ENCODE data around the gene SNRNP200.
"Not testable (repeated sequence)": the region's sequence is repeated elsewhere in the genome, so short reads cannot be mapped to it uniquely, and the experiment has no call there.

Gene SNRNP200

DNA sequence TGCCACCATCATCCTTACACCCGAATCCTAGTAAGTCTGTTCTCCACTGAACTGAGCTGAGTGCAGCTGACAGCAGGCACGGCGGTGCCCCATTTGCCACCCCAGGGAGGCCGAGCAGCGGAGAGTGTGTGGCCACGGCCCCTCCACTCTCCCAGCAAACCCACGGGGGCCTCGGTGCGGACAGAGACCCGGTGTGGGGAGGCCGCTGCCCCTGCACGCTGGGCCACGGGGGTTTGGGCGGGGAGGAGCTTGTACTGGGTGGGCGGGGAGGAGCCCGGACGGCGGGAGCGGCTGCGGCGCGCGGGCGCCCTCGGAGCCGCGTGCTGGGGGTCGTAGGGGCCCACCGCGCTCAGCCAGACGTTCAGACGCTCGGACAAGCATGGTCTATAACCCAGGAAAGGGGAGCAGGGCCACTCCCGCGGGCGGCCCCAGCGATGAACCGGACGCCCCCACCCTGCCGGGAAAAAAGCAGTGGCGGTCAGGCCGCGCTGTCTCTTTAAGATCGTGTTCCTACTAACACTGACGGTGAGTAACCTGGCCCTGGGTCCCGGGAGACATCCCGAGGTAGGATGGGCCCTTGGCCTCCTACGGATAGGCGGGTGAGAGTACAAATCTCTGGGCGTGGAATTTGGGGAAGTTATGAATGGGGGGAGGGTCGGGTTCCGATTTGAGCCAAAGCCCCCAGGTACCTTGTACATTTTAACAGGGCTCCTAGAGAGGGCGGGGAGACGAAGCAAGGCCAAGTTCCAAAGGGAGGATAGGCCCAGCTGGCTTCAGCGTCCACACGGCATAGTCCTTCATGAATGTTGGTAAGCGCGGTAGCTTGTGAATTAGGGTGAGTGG is 19.9 kb upstream of the SNRNP200 start, which contains the start of gene ITPRIPL1:
TSS of gene ITPRIPL1 (plus strand) at position 277 of the 843 bp plus-strand sequence. CDS start at position 800, 523 bp downstream.
- peak; percentile 14 to 23 for DNase-seq

DNA sequence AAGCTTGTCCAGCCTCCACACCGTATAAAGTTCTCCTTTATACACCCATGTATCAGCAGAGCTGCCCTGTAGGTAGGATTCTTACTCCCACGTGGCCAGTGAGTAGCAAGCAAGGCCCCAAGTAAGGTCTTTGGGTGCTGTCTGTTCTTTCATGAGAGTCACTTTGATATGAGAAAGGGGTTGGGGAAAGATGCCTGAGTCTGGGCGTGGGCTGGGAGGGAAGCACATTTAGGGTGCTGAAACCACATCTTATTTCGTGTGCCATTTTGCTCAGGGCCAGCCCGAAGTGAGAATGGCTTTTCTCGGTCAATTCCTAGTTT is 19.3 kb upstream of the SNRNP200 start:
- peak; percentile 10 to 26 for DNase-seq

DNA sequence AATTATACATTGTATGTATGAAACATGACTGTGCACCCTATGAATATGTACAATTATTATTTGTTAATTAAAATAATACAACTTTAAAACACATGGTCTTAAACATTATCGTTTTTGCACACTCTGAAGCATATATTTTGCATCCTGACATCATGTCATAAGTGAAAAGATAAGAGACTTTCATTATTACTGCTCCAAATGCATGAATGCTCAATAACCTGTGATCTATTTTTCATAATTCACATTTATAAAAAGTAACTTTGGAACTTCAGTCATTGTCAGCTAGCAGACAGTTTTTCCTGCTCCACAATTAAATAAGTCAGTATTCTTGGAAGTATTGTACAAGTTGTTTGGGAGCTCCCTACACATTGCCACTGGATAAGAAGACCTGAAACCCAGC is 18.5 kb upstream of the SNRNP200 start:
- DNase-seq, result no peak

DNA sequence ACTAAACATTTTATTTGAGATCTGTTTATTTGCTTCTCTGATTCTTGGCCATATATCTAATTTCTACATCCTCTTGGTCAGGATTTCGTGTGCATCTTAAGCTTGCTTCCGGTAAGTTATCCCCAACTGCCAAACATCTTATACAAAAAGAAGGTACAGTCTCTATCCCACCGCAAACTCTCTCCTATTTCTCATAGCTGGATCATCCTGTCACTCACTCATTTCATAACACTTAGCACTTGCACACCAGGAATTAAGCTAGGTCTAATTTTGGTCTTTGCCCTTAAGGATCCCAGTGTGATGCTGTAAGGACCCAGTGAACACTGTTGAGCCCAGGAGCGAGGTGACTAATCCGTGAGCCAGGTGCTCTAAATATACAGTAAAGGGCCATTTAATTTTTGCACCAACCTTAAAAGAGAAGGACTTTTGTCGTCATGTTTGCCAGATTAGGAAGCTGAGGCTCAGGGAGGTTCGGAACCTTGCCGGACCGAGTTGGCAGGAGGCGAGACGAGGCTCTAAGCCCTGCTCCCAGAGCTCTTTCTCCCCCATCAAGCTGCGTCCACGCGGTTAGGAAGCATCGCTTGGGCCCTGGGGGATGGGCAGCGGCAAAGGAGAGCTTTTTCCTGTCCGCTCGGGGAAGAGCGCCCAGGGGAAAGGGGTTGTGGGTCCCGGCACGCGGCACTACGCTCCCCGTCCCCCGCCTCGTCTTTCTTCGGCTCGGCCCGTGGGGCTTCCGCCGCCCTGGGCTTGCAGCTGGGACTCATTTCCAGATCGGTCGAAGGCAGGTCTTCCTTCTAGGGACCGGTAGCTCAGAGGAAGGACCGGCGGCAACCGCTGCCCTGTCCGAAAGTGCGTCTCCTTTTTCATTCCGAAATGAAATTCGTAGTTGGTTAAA is 15.6 kb upstream of the SNRNP200 start:
- DNase-seq, result no peak

DNA sequence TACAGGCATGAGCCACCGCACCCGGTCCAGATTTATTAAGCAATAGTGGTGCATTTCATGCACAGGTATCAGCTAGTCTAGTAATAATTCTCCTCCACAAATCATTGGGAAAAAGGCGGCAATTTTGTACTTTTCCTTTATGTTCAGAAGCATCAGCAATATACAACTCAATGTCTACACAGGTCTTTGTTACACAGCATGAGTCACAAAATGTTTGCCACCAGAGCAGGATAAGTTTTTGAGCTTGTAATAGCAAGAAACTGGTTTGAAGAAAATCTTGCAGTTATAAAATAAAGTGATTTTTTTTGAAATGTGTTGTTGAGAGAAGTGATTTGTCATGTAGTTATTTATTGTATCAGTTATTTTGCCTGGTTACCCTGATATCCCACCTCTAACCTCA is 15.0 kb upstream of the SNRNP200 start:
- no peak for DNase-seq

DNA sequence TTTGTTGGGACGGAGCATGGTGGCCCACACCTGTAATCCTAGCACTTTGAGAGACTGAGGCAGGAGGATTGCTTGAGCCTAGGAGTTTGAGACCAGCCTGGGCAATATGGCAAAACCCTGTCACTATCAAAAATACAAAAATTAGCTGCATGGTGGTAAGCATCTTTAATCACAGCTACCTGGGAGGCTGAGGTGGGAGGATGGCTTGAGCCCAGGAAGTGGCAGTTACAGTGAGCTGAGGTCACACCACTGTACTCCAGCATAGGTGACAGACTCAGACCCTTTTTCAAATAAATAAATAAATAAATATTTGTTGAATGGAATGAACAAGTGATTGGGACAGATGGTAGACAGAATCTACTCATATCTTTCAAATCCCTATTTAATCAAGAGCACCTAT is 14.1 kb upstream of the SNRNP200 start:
- no peak for DNase-seq

DNA sequence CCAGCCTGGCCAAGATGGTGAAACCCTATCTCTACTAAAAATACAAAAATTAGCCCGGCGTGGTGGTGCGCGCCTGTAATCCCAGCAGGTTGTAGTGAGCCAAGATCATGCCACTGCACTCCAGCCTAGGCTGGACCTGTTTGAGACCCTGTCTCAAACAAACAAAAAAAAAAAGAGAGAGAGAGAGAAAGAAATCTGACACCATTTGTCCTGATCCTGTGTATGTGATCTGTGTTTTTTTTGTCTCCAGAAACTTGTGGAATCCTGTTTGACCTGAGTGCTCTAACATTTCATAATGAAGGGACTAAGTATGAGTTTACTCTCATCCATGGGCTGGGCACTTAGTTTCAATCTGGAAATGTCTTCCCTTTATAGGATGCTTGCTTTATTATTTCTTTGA is 13.4 kb upstream of the SNRNP200 start:
- no peak for DNase-seq

DNA sequence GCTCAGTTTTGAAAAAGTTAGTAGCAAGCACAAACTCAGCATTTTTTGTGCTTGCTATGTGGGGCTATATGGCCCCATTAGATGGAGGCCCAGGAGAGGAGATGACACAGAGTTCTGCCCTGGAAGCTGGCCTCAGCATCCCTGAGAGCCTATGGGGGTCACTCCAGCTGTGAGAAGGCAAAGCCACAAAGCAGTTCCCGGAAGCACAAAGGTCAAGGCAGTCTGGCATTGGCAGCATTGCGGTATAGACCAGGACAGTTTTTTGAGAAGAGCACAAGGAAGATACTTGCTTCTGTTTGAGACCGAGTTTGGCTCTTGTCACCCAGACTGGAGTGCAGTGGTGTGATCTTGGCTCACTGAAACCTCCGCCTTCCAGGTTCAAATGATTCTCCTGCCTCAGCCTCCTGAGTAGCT is 12.2 kb upstream of the SNRNP200 start:
- no peak for DNase-seq

DNA sequence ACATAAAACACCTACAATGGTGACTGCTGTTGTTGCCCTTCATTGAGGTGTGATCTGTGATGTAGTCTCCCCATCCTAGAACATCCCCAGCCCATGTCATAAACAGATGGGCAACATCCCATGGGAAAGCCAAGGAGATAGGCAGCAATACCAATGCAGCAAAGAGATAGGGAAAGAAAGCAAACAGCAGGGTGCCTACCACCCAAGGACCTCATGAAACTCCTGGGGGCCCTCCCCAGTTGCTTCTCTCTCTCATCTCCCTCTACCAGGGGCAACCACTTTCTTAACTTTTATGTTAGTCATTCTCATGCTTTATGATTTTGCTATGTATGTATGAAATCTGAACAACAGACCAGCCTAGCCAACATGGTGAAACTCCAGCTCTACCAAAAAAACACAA is 11.7 kb upstream of the SNRNP200 start:
- DNase-seq, result no peak

DNA sequence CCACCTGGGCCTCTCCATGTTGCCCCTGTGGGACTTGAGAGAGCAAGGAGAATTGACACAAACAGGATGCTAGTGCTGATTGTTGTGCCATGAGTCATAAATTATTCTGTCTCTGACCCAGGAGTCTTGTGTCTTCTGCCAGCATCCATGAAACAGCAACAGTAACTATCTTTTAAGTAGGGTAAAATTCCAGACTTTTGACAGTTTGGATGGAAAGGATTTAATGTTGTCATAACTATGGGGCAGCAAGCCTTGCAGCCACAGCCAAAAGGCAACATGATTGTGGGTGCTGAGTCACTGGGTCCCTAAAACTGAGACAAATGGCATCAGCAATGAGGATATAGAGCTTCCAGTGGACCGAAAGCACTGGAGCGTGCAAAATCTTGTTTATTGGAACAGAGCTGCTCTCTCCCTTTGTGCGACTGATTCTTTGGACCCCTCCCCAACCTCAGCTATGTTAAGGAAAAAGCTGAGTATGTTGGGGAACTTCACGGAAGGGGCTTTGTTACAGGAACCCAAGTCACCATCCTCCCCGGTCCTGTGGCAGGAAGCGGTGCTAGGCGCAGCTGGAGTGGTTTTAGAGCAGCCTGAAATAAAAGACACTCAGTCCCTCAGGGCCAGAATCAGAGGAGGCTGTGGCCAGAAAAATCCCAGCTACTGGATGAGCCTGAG is 10.2 kb upstream of the SNRNP200 start:
- no peak for DNase-seq

DNA sequence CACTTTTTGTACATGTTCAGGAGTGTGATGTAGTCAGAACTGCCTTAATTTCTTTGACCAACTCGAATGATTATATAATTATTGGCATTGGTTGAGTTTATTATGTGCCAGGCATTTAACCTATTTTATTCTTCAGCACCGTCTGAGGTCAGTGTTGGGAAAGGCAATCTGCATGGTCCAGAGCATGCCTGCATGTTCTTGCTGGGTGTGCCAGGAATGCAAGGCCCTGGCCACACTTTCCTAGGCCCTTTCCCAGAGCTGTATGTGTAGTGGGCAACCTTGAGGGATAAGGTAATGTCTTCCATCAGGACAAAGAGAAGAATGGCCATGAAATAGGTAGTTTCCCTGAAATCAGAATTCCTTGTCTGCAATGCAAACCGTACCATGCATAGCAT is 9.7 kb upstream of the SNRNP200 start:
- DNase-seq, result no peak

DNA sequence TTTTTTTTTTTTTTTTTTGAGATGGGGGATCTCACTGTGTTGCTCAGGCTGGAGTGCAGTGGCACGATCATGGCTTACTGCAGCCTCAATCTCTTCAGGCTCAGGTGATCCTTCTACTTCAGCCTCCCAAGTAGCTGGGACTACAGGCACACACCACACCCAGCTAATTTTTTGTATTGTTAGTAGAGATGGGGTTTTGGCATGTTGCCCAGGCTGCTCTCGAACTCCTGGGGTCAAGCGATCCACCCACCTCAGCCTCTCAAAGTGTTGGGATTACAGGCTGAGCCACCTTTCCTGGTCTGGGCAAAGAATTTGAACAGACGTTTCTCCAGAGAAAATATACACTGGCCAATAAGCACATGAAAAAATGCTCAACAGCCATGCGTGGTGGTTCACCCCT is 2.9 kb upstream of the SNRNP200 start:
- no peak for DNase-seq

DNA sequence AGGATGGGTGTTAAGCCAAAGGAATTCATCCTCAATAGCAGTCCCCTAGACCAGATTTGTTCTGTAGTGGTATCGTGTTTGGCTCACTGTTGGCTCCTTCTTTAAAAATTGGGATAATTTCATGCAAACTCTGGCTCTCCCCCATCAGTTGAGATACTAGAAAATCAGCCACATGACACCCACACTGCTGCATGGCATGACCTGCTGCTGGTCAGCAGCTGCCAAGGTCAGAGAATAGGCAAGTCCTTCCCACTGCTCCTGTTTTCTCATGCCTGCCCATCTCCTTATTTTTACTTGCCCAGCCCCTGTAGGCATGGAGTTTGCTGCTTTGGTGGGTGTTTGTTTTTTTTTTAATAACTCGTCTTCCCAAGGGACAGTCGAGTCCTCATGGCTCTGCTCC is 1.0 kb upstream of the SNRNP200 start:
- no peak for DNase-seq

DNA sequence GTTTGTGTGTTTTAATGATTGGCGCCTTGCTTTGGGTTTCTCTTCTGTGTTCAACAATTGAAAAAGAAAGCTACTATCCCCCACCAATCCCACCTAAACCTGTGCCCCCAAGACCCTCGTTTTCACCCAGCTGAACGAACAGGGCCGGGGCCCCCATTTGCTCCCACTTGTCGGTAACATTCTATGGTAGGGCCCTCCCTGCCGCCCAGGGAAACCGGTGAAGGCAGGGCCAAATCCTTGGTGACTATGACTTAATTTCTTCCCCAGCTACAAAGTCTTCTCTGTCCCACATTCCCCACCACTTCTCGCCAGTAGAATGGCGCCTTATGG is 598 bp upstream of the SNRNP200 start:
- DNase-seq, result no peak

DNA sequence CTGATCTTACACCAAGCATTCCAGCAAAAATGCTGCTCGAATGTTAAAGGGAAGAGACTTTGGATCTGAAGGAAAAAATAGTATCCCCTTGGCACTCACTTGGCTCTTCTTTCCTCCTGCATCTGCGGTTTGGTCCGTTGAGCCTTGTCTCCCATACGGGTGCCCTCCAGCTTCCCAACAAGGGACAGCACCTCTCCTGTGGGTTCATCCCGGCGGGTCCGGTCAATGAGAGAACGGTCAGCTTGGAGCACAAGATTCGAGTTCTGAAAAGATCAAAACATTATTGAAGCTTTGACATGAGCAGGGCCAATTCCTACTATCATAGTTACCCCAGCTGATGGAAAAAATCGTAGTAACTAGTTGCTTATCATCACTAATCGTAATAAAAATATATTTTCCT is 740 bp downstream of the SNRNP200 start:
- DNase-seq, result no peak

DNA sequence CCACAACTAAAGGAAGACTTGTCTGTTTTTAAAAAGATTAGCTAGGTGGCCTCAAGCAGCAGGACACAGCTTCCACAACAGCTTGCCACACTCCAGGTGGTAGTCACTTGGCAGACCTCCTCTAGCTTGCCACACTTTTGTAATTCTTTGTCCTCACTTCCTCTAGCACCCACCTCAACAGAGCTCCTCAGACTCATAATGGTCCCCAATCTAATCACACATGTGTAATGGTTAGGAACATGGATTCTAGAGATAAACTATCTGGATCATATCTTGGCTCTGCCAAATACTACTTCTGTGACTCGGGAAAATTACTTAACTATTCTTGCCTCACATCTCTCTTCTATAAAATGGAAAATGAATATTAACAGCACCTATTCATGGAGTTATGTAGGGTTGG is 3.5 kb downstream of the SNRNP200 start:
- no peak for DNase-seq

DNA sequence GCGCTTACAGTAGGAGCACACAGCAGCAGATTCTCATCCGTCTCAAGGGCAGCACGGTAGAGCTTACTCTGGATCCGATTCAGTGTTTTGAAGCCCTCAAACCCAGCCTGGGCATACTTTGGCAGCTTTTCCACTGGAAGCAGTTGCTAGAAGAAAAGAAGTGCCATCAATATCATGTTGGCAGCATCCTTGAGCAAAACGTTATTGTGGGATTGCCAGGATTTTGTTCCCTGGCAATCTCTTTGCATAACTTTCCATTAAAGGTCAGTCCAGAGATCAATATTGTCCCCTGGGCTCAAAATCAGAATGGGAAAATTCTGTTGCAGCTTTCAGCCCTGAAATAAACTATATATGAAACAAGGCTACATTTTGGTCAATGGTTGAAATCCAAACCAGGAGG is 8.4 kb downstream of the SNRNP200 start:
- no peak for DNase-seq

DNA sequence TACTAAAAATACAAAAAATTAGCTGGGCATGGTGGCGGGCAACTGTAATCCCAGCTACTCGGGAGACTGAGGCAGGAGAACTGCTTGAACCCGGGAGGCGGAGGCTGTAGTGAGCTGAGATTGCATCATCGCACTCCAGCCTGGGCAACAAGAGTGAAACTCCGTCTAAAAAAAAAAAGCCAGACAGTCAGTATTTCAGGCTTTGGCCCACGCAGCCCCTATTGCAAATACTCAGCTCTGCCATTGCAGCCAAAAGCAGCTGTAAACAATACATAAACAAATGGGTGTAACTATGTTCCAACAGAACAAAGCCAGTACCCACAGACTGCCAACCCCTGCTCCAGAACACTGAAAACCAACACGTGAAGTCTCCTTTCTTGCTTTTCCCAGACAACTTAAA is 11.1 kb downstream of the SNRNP200 start:
- not testable (repeated sequence) for DNase-seq

DNA sequence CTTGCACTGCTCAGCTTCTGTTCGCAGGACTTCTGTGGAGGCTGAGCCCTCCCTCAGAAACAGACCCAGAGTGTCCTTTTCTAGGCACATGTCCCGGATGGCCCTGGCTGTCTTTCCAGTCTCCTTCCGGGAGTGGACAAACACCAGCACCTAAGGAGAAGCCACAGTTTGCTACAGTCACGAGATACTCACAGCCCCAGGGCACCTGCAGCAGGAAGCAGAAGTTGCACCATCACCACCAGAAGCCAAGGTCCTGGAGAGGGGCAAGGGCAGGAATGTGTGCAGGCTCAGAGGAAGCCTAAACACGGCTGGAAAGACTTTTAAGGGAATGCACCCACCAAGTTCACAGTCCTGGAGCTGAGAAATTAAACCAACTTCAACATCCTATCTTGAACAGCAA is 13.6 kb downstream of the SNRNP200 start:
- DNase-seq, result no peak

DNA sequence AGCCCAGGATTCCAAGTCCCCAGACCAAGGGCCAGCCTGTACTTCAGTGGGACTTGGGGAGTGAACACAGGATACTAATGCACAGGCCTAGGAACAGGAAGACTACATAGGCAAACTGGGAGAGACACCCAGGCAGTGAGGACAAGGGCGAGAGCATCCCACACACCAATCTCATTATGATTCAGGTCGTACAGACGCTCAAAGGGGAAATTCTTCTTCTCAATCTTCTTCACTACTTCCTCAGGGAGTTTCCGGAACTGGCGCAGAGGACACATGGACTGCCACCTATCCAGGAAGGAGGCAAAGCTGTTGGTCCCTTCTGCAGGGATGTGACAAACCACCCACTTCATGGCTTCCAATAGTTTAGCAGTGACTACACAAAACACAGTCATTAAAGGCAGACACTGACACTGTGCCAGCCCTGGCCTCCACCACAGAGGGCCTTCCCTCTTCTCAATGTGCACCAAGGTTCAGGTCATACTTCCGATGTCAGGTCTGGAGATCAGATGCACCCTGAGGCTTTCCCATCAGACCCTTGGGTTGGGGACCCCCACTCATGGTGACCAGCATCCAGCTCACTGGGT is 18.0 kb downstream of the SNRNP200 start:
- no peak for DNase-seq

DNA sequence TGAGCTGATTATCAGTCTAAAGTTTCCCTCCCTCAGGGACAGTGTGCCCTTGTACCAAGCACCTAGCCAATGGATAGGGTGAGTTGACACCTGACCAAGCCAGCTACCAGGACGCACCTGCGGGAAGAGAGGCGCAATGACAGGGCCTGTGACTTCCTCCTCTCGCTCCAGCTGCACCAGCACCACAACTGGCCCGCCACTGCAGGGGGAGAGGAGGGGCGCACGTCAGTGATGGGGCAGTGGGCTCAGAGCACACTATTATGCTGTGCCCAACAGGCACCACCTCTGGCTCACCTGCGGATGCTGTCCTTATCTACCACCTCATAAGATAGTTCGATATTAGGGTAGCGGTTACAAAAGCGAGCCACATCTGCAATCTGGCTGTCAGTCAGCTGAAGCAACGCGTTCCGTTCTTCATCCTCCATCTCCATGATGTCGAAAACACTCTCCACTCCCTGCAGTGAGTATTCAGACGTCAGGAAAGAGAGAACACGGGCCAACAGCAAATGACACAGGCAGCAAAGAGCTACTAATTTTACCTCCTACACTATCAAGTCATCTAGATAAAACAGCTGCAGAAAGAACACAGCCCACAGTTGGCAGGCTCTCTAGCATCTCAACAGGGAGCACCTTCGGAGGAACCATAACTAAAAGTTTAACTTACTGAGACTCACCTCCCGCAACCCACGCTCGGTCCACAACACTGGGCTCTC is 28.4 kb downstream of the SNRNP200 start:
- no peak for DNase-seq

DNA sequence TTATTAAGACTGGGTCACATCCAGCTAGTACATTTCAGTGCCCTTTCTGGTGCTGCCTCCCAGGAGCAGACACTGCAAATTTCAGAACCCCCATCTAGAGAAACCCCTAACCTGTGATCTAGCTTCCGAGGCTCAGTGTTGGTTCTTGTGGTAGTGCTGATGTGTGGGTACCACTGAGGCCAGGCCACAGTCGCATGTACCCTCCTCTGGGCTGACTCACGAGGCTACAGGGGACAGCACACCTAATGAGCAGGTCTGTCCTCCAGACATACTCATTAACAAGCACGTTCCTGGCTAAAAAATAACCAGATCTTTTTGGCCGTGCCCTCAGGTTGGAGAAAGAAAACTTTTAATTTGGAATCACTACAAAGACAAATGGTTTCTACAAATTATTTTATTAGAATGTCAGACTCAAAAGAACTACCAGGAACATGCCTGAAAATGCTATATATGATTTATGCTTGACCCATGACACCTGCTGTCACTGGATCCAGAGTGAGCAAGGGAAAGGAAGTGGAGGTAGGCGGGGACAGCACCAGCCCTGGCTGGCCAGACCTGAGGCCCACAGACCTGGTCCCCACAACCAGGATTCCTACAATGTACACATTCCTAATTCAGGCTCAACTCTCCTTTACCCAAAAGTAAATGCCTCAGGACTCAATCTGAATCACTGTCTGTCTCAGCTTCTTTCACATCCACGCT is 30.8 kb downstream of the SNRNP200 start:
- no peak for DNase-seq
